ENCODE measurements around the gene GALNT17. TPM values are rescaled to one million over a fixed set of nuclear protein-coding genes. Genes with fewer than 3 reads are reported as not detected.

Gene GALNT17
- polyA plus RNA-seq, 1 donor (not counting 4 experiments of a cell fraction or from before 2014, with no cell fraction given) = not detected

GRCh38 chr7:71480791-71481190, 348.8 kb downstream of the GALNT17 start:
- Histone ChIP-seq H3K9me1 (ENCODE audit: control insufficient read depth, extremely low read depth, insufficient read depth, low read length) (no peaks in the 10 kb centered on the region), H4K20me1 (ENCODE audit: control insufficient read depth, extremely low read depth, insufficient read depth, low read length) (no peaks in the 10 kb centered on the region), H3K9ac (ENCODE audit: control insufficient read depth, extremely low read depth, insufficient read depth, low read length) (no peak overlapping the region), H3K9me3 (ENCODE audit: control insufficient read depth, low read depth, low read length) (peaks cover 3% of the 10 kb centered on the region), H3K27me3 (ENCODE audit: control insufficient read depth, extremely low read depth, insufficient read depth, low read length) (no peaks in the 10 kb centered on the region), H3K4me2 (ENCODE audit: control insufficient read depth, extremely low read depth, insufficient read depth, low read depth, low read length) (no peak overlapping the region), H3K4me1 (ENCODE audit: control insufficient read depth, extremely low read depth, insufficient read depth, low read length) (no peaks in the 10 kb centered on the region), H3K79me2 (ENCODE audit: control insufficient read depth, insufficient read depth, low read length) (no peaks in the 10 kb centered on the region), H3K27ac (ENCODE audit: control insufficient read depth, insufficient read depth, low read length) (no peak overlapping the region), H3K36me3 (ENCODE audit: control insufficient read depth in 2 of 2, extremely low read depth in 1 of 2, insufficient read depth in 2 of 2, low read length in 2 of 2) (no peaks in the 10 kb centered on the region), H2AFZ (ENCODE audit: control insufficient read depth, low read length) (no peak overlapping the region), H3K4me3 (ENCODE audit: control insufficient read depth in 2 of 3, extremely low read depth in 1 of 3, insufficient read depth in 2 of 3, low read depth in 1 of 3, low read length in 3 of 3) (no peak overlapping the region)
- FAIRE-seq (no peak), DNase-seq (ENCODE audit: low read depth, low spot score) (no peak)
- dilution Hi-C loops (cut with MboI; ENCODE audit: extremely low pct_ligation_motif_present, low sequenced_read_pairs) = no loop called here
- TF ChIP-seq EZH2 (IDR thresholded peaks at IDR 0.05; ENCODE audit: low read length) (no peak), CTCF (optimal IDR thresholded peaks at IDR 0.05 in 1 of 3, IDR thresholded peaks at IDR 0.05 in 1 of 3, conservative IDR thresholded peaks at IDR 0.05 in 1 of 3; ENCODE audit: extremely low read depth in 1 of 3, insufficient read depth in 2 of 3, low read length in 3 of 3) (no peak)

- Histone ChIP-seq H3K4me2 (ENCODE audit: control insufficient read depth, extremely low read depth, insufficient read depth, low read depth, low read length) (no peak overlapping the region), H3K4me1 (ENCODE audit: control insufficient read depth, extremely low read depth, insufficient read depth, low read length) (no peaks in the 10 kb centered on the region), H3K9me1 (ENCODE audit: control insufficient read depth, extremely low read depth, insufficient read depth, low read length) (no peaks in the 10 kb centered on the region), H3K36me3 (ENCODE audit: control insufficient read depth in 2 of 2, extremely low read depth in 1 of 2, insufficient read depth in 2 of 2, low read length in 2 of 2) (no peaks in the 10 kb centered on the region), H3K27me3 (ENCODE audit: control insufficient read depth, extremely low read depth, insufficient read depth, low read length) (no peaks in the 10 kb centered on the region), H3K27ac (ENCODE audit: control insufficient read depth, insufficient read depth, low read length) (no peak overlapping the region), H3K79me2 (ENCODE audit: control insufficient read depth, insufficient read depth, low read length) (no peaks in the 10 kb centered on the region), H2AFZ (ENCODE audit: control insufficient read depth, low read length) (no peak overlapping the region), H3K9me3 (ENCODE audit: control insufficient read depth, low read depth, low read length) (peaks cover 8% of the 10 kb centered on the region), H3K4me3 (ENCODE audit: control insufficient read depth in 2 of 3, extremely low read depth in 1 of 3, insufficient read depth in 2 of 3, low read depth in 1 of 3, low read length in 3 of 3) (no peak overlapping the region), H4K20me1 (ENCODE audit: control insufficient read depth, extremely low read depth, insufficient read depth, low read length) (no peaks in the 10 kb centered on the region), H3K9ac (ENCODE audit: control insufficient read depth, extremely low read depth, insufficient read depth, low read length) (no peak overlapping the region)
- no peak for TF ChIP-seq CTCF (optimal IDR thresholded peaks at IDR 0.05 in 1 of 3, IDR thresholded peaks at IDR 0.05 in 1 of 3, conservative IDR thresholded peaks at IDR 0.05 in 1 of 3; ENCODE audit: extremely low read depth in 1 of 3, insufficient read depth in 2 of 3, low read length in 3 of 3)
- TF ChIP-seq EZH2 (IDR thresholded peaks at IDR 0.05; ENCODE audit: low read length) = no peak
- FAIRE-seq (no peak), DNase-seq (ENCODE audit: low read depth, low spot score) (no peak)
- dilution Hi-C loops (cut with MboI; ENCODE audit: extremely low pct_ligation_motif_present, low sequenced_read_pairs) = no loop called here
Observed at GRCh38 chr7:71482284-71482683, 350.3 kb downstream of the GALNT17 start.
